SU-DHL-6 (cell line): ENCODE measurements around the gene DAND5.

Experiments
- CTCF ChIP-seq: fragments of 200-600 bp; sonication (generic); IDR thresholded peaks from one replicate; pipeline ENCODE4 v1.5.1; 2017; ENCODE audit warnings: antibody characterized with exemption, mild to moderate bottlenecking, low read length, moderate library complexity; ENCODE audit not compliant: insufficient read depth, poor library complexity, severe bottlenecking
- EZH2phosphoT487 ChIP-seq: fragments of 200-600 bp; sonication (generic), shearing (Covaris generic); conservative IDR thresholded peaks from 2 replicates; pipeline ENCODE4 v1.6.1; 2018; ENCODE audit warnings: mild to moderate bottlenecking, antibody characterized with exemption, low read length, moderate library complexity, mixed read lengths

- TF ChIP-seq CTCF = peak; percentile 82
- TF ChIP-seq EZH2phosphoT487 = no peak
Measured at GRCh38 chr19:12965017-12965811, 4.2 kb upstream of the DAND5 start.
